ENCODE data around the gene HNRNPU.

Gene HNRNPU

GRCh38 chr1:244851546-244852231 lies 12.7 kb downstream of the HNRNPU start:
- ChIA-PET CTCF (interaction anchor here (2.4 to 18.3 kb wide), 3 partner anchors 10 to 191 kb away, joined by 9 to 204 read pairs (median 19); partner anchors contain the start of gene COX20), POLR2A (no interaction called here)
- no peak for DNase-seq (ENCODE audit: extremely low spot score)
- TF ChIP-seq CTCF (IDR thresholded peaks at IDR 0.05; ENCODE audit: control extremely low read depth, extremely low read depth, low read depth, missing control alignments): no peak

- no peak for TF ChIP-seq CTCF (IDR thresholded peaks at IDR 0.05; ENCODE audit: control extremely low read depth, extremely low read depth, low read depth, missing control alignments)
- CTCF ChIA-PET: interaction anchor here (1.4 to 18.3 kb wide), 4 partner anchors 8 to 192 kb away, joined by 6 to 204 read pairs (median 14); partner anchors contain the start of gene COX20
- no peak for DNase-seq (ENCODE audit: extremely low spot score)
- POLR2A ChIA-PET: interaction anchor here (0.7 to 1.1 kb wide), 2 partner anchors 12 to 160 kb away, joined by 3 read pairs; no protein-coding TSS in a partner anchor
These were observed 13.4 kb downstream of the HNRNPU start for GRCh38 chr1:244850896-244851295.

- TF ChIP-seq CTCF (IDR thresholded peaks at IDR 0.05; ENCODE audit: control extremely low read depth, extremely low read depth, low read depth, missing control alignments): no peak
- CTCF ChIA-PET: interaction anchor here (1.4 to 18.3 kb wide), 4 partner anchors 8 to 192 kb away, joined by 6 to 204 read pairs (median 14); partner anchors contain the start of gene COX20
- POLR2A ChIA-PET: interaction anchor here (0.6 to 1.1 kb wide), 3 partner anchors 13 to 1933 kb away, joined by 3 read pairs; no protein-coding TSS in a partner anchor
- DNase-seq (ENCODE audit: extremely low spot score): no peak
These were observed 14.1 kb downstream of the HNRNPU start for GRCh38 chr1:244850099-244850852.

- POLR2A ChIA-PET: interaction anchor here (0.6 to 1.1 kb wide), 2 partner anchors 14 to 1934 kb away, joined by 3 read pairs; no protein-coding TSS in a partner anchor
- CTCF ChIA-PET: interaction anchor here (1.4 to 18.3 kb wide), 3 partner anchors 9 to 12 kb away, joined by 6 to 204 read pairs (median 19); partner anchors contain the start of gene COX20
- no peak for DNase-seq (ENCODE audit: extremely low spot score)
- TF ChIP-seq CTCF (IDR thresholded peaks at IDR 0.05; ENCODE audit: control extremely low read depth, extremely low read depth, low read depth, missing control alignments): no peak
These were observed 15.0 kb downstream of the HNRNPU start for GRCh38 chr1:244849189-244849866.

- no peak for DNase-seq (ENCODE audit: extremely low spot score)
- POLR2A ChIA-PET: no interaction called here
- TF ChIP-seq CTCF (IDR thresholded peaks at IDR 0.05; ENCODE audit: control extremely low read depth, extremely low read depth, low read depth, missing control alignments): no peak
- CTCF ChIA-PET: interaction anchor here (1.1 to 16.8 kb wide), 3 partner anchors 11 to 121 kb away, joined by 3 to 204 read pairs (median 3); partner anchors contain the start of gene HNRNPU
These were observed 17.7 kb downstream of the HNRNPU start for GRCh38 chr1:244846653-244847052.

All from GM10248 (cell line).